ENCODE measurements around the gene STAT4. TPM values are rescaled to one million over a fixed set of nuclear protein-coding genes. Genes with fewer than 3 reads are reported as not detected.
"Not testable (repeated sequence)": the region's sequence is repeated elsewhere in the genome, so short reads cannot be mapped to it uniquely, and the experiment has no call there.

Gene STAT4
- total RNA-seq, 1 donor from 2014 or later = 37.8 TPM

DNA sequence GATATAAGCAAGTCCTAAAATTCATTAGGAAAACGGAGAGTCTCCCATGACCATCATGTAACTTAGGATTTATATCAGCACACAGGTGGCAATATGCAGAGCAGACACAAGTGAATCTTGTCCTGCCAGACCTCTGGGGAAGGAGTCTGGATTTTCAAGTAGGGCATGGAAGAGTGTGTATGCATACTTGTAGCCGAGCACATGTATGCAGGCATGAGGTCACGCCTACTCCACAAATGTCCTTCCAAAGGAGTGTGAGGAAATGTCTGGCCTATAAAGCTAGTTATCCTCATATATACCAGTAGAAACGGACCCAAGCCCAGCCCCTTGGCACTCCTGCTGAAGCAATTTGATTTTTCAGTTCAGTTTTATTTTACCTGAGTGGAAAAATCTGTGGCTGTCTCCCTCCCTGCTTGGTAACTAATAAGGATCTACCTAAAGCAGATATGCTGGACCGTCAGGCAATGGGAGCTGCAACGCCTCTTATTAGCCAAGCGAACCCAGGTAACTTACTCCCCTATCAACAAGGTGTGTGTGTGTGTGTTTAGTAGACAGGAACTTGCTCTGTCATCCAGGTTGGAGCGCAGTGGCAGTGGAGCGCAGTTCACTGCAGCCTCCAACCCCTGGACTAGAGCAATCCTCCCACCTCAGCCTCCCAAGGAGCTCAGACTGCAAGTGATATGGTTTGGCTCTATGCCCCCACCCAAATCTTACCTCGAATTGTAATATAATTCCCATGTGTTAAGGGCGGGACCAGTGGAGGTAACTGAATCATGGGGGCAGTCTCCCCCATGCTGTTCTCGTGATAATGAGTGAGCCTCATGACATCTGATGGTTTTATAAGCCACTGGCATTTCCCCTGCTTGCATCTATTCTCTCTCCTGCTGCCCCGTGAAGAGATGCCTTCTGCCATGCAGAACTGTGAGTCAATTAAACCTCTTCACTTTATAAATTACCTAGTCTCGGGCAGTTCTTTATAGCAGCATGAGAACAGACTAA, 139.6 kb downstream of the STAT4 start:
- DNase-seq (ENCODE audit: low spot score) = no peak
- intact Hi-C loops (cut with DNase I) = loop anchor here (10.0 kb wide), 1 partner anchor 356 kb away; no protein-coding TSS in a partner anchor

DNA sequence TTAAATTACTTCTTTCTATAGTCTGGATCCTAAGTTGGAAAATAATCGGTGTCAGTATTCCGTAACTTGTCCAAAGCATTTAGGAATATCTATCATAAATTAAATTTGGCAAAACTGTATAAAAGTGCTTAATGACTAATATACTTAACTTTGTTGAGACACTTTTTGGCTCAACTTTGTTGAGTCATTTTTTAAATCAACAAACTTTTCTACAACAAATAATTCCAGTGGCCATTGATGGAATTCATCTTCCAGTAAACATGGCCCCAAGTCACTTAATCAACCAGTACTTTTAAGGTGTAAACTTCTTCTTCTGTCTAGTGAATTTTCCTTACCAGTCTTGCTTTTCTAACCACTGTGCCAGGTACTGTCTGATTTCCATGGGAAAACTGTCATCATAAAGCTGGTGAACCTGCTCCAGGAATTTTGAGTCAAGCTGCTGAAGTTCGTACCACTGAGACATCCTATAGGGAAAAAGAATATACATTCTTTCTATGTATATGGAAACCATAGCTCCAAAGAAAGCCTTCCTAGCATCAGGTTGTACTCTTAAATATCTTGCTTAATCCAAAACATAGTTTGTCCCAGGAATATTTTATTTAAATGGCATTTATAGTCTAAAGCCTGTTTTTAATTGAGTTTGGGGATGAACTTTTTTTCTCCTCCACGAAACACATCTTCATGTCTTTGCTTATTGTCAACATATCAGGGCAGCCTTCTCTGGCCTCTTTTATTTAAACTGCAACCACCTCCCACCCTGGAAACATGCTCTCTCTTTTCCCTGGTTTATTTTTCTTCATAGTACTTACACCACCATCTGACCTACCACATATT, 141.0 kb downstream of the STAT4 start:
- intact Hi-C loops (cut with DNase I) = loop anchor here (10.0 kb wide), 1 partner anchor 355 kb away; no protein-coding TSS in a partner anchor
- no peak for DNase-seq (ENCODE audit: low spot score)

DNA sequence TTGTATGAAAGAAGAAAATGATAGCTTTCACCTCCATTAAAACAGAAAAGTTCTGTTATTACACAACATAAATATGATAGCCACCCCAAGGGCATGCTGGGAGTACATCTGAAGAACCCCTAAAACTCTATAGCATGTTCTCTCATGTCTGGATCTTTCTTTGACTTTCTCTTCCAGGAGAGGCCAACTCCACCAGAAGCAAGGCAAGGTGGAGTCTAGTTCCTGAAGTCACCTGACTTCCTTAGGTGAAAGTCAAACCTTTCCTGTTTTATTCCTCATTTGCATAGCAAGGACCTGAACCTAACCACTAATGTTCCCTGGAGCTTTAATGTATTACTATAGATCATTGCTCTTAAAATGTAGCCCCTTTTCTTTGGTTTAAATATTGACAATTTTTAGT, 142.5 kb downstream of the STAT4 start:
- no peak for DNase-seq (ENCODE audit: low spot score)
- intact Hi-C loops (cut with DNase I) = no loop called here

DNA sequence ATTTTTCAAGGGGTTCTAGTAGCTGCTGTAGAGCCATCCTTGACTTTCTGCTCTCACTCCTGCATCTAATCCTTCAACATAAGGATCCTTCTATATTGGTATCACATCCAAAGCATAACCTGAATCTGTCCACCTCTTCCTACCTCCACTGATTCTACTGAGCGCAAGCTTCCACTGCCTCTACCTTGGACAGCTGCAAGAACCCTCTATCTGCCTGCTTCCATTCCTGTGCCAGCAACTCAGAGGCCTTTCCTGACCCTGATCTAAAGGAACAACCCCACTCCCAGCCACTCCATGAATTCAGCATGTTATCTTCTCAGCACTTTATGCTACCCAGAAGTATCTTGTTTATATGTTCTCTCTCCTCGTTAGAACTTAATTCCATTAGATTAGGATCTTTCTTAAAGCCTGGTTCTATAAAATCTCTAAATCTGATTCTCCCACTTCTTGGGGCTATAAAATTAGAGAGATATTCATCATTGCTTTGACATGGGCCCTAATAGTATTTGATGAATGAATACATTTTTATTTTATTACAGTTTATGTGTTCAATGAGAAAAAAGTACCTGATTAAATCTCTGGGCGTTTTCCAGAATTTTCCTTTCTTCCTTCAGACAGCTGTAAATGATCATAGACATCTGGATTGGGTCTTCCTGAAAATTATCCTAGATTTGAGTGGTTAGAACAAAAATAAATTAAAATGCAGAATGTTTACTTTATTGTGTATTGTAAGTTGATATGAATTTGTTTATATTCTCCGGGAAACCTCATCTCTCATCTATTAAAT, 143.6 kb downstream of the STAT4 start:
- intact Hi-C loops (cut with DNase I) = no loop called here
- no peak for DNase-seq (ENCODE audit: low spot score)

DNA sequence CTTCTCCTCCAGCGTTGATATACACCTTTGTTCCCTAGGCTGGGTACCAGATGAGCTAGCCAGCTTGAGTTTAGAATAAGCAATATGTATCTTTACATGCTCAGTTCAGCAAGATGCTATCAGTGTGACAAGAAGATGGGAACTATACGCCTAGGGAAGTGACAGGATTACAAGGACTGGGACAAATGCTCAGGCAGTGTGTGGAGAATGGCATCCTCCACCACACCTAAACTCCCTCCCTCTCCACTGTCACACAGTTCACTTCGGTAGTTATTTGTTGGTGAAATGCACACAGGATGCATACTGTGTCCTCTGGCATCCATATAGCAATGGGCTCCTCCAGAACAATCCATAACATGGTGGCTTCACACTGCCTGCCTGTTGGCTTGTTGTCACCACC, 144.5 kb downstream of the STAT4 start:
- DNase-seq (ENCODE audit: low spot score) = no peak
- intact Hi-C loops (cut with DNase I) = no loop called here

DNA sequence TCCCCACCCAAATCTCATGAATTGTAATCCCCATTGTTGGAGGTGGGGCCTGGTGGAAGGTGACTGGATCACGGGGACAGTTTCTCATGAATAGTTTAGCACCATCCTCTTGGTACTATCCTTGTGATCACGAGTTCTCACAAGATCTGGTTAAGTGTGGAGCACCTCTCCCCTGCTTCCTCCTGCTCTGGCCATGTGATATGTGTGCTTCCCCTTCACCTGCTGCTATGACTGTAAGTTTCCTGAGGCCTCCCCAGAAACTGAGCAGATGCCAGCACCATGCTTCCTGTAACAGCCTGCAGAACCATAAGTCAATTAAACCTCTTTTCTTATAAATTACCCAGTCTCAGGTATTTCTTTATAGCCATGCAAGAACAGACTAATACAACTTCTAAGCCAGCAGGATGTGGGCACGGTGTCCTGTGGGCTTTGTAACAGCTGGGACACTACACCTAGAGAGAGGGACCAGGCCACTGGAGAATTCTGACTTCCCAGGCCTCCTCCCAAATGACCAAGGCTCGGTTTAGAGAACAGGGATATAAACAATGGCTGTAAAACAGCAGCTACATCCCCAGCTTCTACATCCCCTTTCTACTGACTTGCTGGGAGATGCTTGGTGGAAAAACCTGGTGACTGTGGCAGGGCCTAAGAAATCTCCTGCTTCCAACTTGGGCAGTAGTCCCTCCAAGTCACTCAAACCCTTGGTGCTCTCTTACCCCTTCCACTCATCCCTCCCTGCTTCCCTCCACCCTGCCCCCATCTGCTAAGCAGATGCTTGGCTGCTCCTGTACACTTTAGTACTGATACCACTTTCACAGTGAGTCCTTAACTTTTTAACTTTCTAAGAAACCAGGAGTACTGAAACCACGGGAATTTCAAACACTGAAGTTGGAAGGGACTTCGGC, 147.1 kb downstream of the STAT4 start:
- no peak for DNase-seq (ENCODE audit: low spot score)

DNA sequence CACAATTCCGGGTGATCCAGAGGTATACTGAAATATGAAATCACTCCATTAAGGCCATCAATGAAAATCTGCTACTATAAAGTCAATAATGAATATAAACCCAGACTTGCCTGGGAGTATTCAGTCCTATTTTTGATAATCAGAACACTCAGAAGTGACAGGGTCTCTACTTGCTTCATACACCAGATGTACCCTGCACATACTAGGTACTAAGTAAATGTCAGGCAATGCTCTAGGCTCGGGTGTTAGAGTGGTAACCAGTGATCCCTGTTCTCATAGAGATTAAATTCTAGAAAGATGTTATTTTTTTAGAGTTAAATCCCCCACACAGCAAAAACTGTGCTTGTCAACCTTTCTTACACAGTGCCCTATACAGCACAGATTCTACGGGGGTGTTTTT, 149.2 kb downstream of the STAT4 start:
- no peak for DNase-seq (ENCODE audit: low spot score)
- intact Hi-C loops (cut with DNase I) = no loop called here

More for the DNA sequence above, 147.1 kb downstream of the STAT4 start:
- intact Hi-C loops (cut with DNase I) = no loop called here

DNA sequence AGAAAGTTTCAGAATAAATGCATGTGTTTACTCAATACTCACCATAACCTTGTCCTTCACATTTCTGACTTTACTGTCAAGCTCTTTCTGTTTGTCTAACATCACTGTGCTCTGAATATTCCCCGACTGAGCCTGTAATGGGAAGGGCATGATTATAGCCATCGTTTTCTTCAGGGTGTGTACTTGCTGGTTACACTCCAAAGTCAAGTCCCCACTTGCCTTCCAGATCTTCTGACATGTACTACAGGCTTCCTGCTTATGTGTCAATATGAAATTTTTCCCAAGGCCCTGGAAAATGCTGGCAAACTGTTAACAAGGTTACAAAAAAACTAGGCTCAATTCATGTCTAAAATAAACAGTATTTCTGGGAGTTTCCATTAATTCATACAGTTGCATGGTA, 149.8 kb downstream of the STAT4 start:
- no peak for DNase-seq (ENCODE audit: low spot score)
- intact Hi-C loops (cut with DNase I) = no loop called here

DNA sequence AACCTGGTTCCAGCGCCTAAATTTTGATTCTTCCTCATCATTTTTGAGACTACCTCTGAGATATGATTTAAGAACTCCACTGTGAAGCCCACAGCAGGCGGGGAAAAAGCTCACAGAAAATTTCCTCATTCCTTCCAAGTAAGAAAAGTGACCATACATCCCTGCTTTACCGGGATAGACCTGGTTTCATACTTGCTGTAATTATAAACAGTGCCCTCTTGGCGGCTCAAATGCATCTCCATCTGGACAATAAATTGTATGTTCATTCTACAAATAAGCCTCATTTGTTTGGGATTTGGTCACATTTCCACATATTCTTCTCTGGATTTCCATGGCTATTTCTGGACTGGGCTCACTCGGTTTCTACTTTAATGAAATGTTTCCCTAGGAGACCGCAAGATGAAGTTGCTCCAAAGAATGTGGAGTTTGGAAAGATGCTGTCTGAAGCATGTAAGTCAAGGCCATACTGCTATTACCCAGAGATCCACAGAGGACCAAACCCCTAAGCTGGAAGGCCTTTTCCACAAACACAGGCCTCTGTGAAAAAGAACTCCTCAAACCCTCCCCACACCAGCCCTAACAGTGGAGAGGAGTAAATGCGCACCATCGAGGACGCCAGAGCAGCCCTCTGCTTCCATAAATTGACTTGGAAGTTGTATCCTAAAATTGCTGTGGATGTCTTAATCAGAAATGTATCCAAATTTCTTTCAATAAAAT, 150.7 kb downstream of the STAT4 start:
- DNase-seq (ENCODE audit: low spot score) = no peak
- intact Hi-C loops (cut with DNase I) = no loop called here

DNA sequence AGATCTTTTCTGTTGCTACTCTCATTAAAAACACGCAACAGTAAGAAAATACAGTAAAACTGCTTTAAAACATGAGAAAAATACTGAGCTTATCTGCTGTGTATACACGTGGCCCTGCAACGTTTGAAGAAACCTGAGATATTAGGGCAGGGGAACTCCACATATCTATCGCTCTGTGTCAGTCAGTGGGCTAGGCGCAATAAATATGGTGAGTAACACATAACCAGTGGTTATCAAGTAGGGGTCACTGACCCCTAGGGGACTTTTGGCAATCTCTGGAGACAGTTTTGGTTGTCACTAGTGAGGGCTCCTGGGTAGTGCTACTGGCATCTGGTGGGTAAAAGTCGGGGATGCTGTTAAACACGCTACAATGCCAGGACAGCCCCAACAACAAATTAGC, 151.7 kb downstream of the STAT4 start:
- intact Hi-C loops (cut with DNase I) = no loop called here
- DNase-seq (ENCODE audit: low spot score) = no peak

DNA sequence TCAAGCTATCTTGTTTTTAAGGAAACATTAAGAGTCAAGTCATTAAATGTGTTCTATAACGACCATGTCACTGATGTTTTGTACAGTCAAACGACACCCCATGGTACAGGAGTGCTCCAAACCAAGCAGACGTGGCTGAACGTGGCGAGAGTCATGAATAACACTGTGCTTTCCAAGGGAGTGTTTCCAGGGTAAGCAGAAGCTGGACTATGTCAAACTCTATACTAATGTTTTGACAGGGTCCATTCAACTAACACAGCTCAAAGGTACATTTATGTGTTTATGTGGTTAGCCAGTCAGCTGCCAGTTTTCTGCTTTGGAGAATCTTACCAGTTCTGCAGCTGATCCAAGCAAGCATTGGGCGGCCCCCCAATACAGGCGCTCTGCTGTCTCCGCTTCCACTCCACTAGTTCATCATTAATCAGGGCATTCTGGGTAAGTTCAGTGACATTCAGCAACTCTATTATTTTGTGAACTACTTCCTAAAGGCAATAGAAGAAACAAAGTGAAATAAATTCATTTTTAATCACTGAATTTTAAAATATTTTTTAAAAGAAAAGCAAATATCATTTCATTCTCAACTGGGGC, 153.2 kb downstream of the STAT4 start:
- intact Hi-C loops (cut with DNase I) = no loop called here
- DNase-seq (ENCODE audit: low spot score) = no peak

- DNase-seq (ENCODE audit: low spot score) = no peak
Observed at GRCh38 chr2:190996947-190997346, 153.8 kb downstream of the STAT4 start.

DNA sequence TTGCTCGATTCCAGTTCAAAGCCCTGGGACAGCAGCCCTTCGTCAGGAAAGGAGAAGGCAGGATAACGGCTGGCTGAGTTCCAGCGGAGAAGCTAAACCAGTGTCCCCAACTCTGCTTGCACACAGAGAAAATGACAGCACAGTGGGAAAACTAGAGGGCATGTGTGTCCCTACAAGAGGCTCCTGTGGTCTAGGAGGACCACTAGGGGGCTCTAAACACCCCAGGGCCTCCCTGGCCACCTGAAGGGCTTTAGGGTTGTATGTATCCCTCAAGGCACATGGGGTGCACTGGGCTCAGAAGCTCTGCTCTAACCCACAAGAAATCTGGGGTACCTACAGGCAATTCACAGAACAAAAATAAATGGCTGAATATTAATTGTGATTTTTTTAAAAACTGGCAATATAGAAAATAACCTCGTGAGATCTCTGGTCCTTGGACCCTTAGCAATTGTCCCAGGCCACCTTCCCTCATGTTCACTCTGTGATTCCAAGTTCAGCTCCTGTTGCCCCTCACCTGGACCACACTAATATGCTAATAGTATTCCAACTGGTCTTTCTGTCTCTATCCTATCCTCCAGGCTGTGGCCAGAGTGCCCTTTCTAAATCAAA, 154.4 kb downstream of the STAT4 start:
- DNase-seq (ENCODE audit: low spot score) = no peak
- intact Hi-C loops (cut with DNase I) = no loop called here

More at GRCh38 chr2:190996947-190997346, 153.8 kb downstream of the STAT4 start:
- intact Hi-C loops (cut with DNase I) = no loop called here

DNA sequence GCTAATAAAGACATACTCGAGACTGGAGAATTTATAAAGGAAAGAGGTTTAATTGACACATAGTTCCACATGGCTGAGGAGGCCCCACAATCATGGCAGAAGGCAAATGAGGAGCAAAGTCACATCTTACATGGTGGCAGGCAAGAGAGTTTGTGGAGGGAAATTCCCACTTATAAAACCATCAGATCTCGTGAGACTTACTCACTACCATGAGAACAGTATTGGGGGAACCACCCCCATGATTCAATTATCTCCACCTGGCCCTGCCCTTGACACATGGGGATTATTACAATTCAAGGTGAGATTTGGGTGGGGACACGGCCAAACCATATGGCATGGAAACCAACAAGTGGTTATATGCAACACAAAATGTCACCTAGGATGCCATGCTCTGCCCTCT, 155.5 kb downstream of the STAT4 start:
- intact Hi-C loops (cut with DNase I); DNase-seq (ENCODE audit: low spot score): not testable (repeated sequence)

- intact Hi-C loops (cut with DNase I) = no loop called here
Observed at GRCh38 chr2:190994148-190994547, 156.6 kb downstream of the STAT4 start.

GRCh38 chr2:190993292-190993643, 157.5 kb downstream of the STAT4 start:
- intact Hi-C loops (cut with DNase I) = no loop called here

More at GRCh38 chr2:190994148-190994547, 156.6 kb downstream of the STAT4 start:
- DNase-seq (ENCODE audit: low spot score) = no peak

GRCh38 chr2:190990132-190990531, 160.7 kb downstream of the STAT4 start:
- intact Hi-C loops (cut with DNase I) = no loop called here
- no peak for DNase-seq (ENCODE audit: low spot score)

More at GRCh38 chr2:190993292-190993643, 157.5 kb downstream of the STAT4 start:
- no peak for DNase-seq (ENCODE audit: low spot score)
